Measurements from ENCODE around the gene CCDC88C.

GRCh38 chr14:91396013-91396660 is 21.5 kb downstream of the CCDC88C start:
- TF ChIP-seq, protein P1, sequence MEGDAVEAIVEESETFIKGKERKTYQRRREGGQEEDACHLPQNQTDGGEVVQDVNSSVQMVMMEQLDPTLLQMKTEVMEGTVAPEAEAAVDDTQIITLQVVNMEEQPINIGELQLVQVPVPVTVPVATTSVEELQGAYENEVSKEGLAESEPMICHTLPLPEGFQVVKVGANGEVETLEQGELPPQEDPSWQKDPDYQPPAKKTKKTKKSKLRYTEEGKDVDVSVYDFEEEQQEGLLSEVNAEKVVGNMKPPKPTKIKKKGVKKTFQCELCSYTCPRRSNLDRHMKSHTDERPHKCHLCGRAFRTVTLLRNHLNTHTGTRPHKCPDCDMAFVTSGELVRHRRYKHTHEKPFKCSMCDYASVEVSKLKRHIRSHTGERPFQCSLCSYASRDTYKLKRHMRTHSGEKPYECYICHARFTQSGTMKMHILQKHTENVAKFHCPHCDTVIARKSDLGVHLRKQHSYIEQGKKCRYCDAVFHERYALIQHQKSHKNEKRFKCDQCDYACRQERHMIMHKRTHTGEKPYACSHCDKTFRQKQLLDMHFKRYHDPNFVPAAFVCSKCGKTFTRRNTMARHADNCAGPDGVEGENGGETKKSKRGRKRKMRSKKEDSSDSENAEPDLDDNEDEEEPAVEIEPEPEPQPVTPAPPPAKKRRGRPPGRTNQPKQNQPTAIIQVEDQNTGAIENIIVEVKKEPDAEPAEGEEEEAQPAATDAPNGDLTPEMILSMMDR (IDR thresholded peaks at IDR 0.05): no peak
- TF ChIP-seq POLR2AphosphoS5 (IDR thresholded peaks at IDR 0.05) (peak; percentile 89), POLR2A (IDR thresholded peaks at IDR 0.05) (peak; percentile 14)

All from prostate gland (tissue), 2 donors.